Measurements from ENCODE around the gene PRDM16.

PRDM16 gene

GRCh38 chr1:3217181-3217641, 148.2 kb downstream of the PRDM16 start:
- DNase-seq: no peak

GRCh38 chr1:3217979-3218679, 149.1 kb downstream of the PRDM16 start:
- no peak for DNase-seq

- no peak for DNase-seq
Measured at GRCh38 chr1:3219005-3219790, 150.2 kb downstream of the PRDM16 start.

- DNase-seq: no peak
Measured at GRCh38 chr1:3219791-3220467, 150.9 kb downstream of the PRDM16 start.

- no peak for DNase-seq
Measured at GRCh38 chr1:3221112-3222041, 152.4 kb downstream of the PRDM16 start.

- DNase-seq: peak; percentile 59
Measured at GRCh38 chr1:3222042-3222692, 153.2 kb downstream of the PRDM16 start.

GRCh38 chr1:3225661-3226060, 156.7 kb downstream of the PRDM16 start:
- no peak for DNase-seq

- DNase-seq: no peak
Measured at GRCh38 chr1:3226191-3226590, 157.2 kb downstream of the PRDM16 start.

GRCh38 chr1:3226701-3227350, 157.8 kb downstream of the PRDM16 start:
- DNase-seq: no peak

- no peak for DNase-seq
Measured at GRCh38 chr1:3227351-3227704, 158.3 kb downstream of the PRDM16 start.

- no peak for DNase-seq
Measured at GRCh38 chr1:3227893-3228292, 158.9 kb downstream of the PRDM16 start.

GRCh38 chr1:3229081-3229725, 160.2 kb downstream of the PRDM16 start:
- DNase-seq: no peak

GRCh38 chr1:3230553-3230952, 161.6 kb downstream of the PRDM16 start:
- DNase-seq: no peak

- DNase-seq: no peak
Measured at GRCh38 chr1:3231245-3231644, 162.2 kb downstream of the PRDM16 start.

- no peak for DNase-seq
Measured at GRCh38 chr1:3231826-3232225, 162.8 kb downstream of the PRDM16 start.

GRCh38 chr1:3233031-3233430, 164.0 kb downstream of the PRDM16 start:
- no peak for DNase-seq

GRCh38 chr1:3233551-3233950, 164.5 kb downstream of the PRDM16 start:
- DNase-seq: no peak

GRCh38 chr1:3234281-3234680, 165.3 kb downstream of the PRDM16 start:
- no peak for DNase-seq

- DNase-seq: no peak
Measured at GRCh38 chr1:3234956-3235355, 166.0 kb downstream of the PRDM16 start.

- DNase-seq: no peak
Measured at GRCh38 chr1:3235496-3235895, 166.5 kb downstream of the PRDM16 start.

- no peak for DNase-seq
Measured at GRCh38 chr1:3236361-3236760, 167.4 kb downstream of the PRDM16 start.
